SK-N-SH (cell line): Measurements from ENCODE around the gene TSPAN15. TPM values are rescaled to one million over a fixed set of nuclear protein-coding genes. Genes with fewer than 3 reads are reported as not detected.

Experiments used
- CTCF ChIA-PET: fragments of 300-600, 350-600 bp; formaldehyde crosslinking; extraction: SDS; loops from one replicate; lab custom pipeline; 2021; lab: Yijun Ruan, JAX
- POLR2A ChIA-PET: fragments of 350-600 bp; sonication (Branson Sonifier 250); formaldehyde crosslinking; extraction: SDS; loops from one replicate; lab custom pipeline; 2020; ENCODE audit warnings: antibody characterized with exemption, inconsistent platforms; lab: Yijun Ruan, JAX
- DNase-seq: peaks from one replicate; pipeline ENCODE4 v3.0.0; 2012
- H2AFZ ChIP-seq: fragments of 200-600 bp; sonication (generic); 2 replicates; pipeline ENCODE4 v1.8.1; 2016; ENCODE audit warnings: antibody characterized with exemption, mild to moderate bottlenecking, low read depth
- H3F3A ChIP-seq: fragments of 200-600 bp; sonication (generic); replicated peaks from 2 replicates; pipeline ENCODE3; 2016; ENCODE audit warnings: antibody characterized with exemption, mild to moderate bottlenecking; ENCODE audit not compliant: insufficient read depth
- H3K27ac ChIP-seq, 2 experiments: fragments of 200-500 bp in 1 of 2; fragments of 200-600 bp in 1 of 2; sonication (Bioruptor generic) in 1 of 2; sonication (generic), shearing (Covaris generic) in 1 of 2; 2 replicates each; pipeline versions ENCODE4 v1.5.1 to v1.6.1; 2014 to 2016; ENCODE audit warnings: low read depth in 2 of 2, inconsistent platforms in 1 of 2, low read length in 1 of 2, mild to moderate bottlenecking in 1 of 2, mixed read lengths in 1 of 2
- H3K27me3 ChIP-seq: fragments of 200-600 bp; sonication (generic), shearing (Covaris generic); 2 replicates; pipeline ENCODE4 v1.6.1; 2016; ENCODE audit warnings: mixed run types; ENCODE audit not compliant: insufficient read depth
- H3K36me3 ChIP-seq, 2 experiments: fragments of 200-500 bp in 1 of 2; fragments of 200-600 bp in 1 of 2; sonication (Bioruptor generic) in 1 of 2; sonication (generic) in 1 of 2; replicated peaks in 1 of 2; 2 replicates each; pipeline versions ENCODE3 to v1.5.1; 2014 to 2016; ENCODE audit warnings: low read length in 1 of 2, mild to moderate bottlenecking in 1 of 2; ENCODE audit not compliant: insufficient read depth in 2 of 2, control insufficient read depth in 1 of 2
- H3K4me1 ChIP-seq, 2 experiments: fragments of 200-500 bp in 1 of 2; fragments of 200-600 bp in 1 of 2; sonication (Bioruptor generic) in 1 of 2; sonication (generic), shearing (Covaris generic) in 1 of 2; 2 replicates each; pipeline versions ENCODE4 v1.5.1 to v1.6.1; 2014 to 2016; ENCODE audit warnings: low read depth in 1 of 2, low read length in 1 of 2, mixed run types in 1 of 2; ENCODE audit not compliant: insufficient read depth in 2 of 2, control insufficient read depth in 1 of 2
- H3K4me2 ChIP-seq: fragments of 200-600 bp; sonication (generic), shearing (Covaris generic); 2 replicates; pipeline ENCODE4 v1.6.1; 2017; ENCODE audit warnings: mixed run types
- H3K4me3 ChIP-seq, 2 experiments: fragments of 200-500 bp in 1 of 2; fragments of 200-600 bp in 1 of 2; sonication (Bioruptor generic) in 1 of 2; sonication (generic), shearing (Covaris generic) in 1 of 2; 2 replicates each; pipeline versions ENCODE4 v1.5.1 to v1.8.1; 2014 to 2016; ENCODE audit warnings: low read depth in 2 of 2, inconsistent platforms in 1 of 2, low read length in 1 of 2, mild to moderate bottlenecking in 1 of 2, mixed read lengths in 1 of 2, moderate library complexity in 1 of 2
- H3K79me2 ChIP-seq: fragments of 200-600 bp; sonication (generic); 2 replicates; pipeline ENCODE4 v1.8.1; 2017; ENCODE audit warnings: mild to moderate bottlenecking; ENCODE audit not compliant: insufficient read depth
- H3K9ac ChIP-seq: fragments of 200-600 bp; sonication (generic); 2 replicates; pipeline ENCODE4 v1.6.1; 2017; ENCODE audit warnings: mixed run types
- H3K9me2 ChIP-seq: fragments of 200-600 bp; sonication (generic); 2 replicates; pipeline ENCODE4 v1.6.1; 2017; ENCODE audit warnings: mixed run types
- H3K9me3 ChIP-seq: fragments of 200-600 bp; sonication (generic); 2 replicates; pipeline ENCODE4 v1.6.1; 2017; ENCODE audit warnings: mixed run types, mild to moderate bottlenecking, moderate library complexity
- H4K20me1 ChIP-seq: fragments of 200-600 bp; sonication (generic); 2 replicates; pipeline ENCODE4 v1.6.1; 2017; ENCODE audit warnings: mild to moderate bottlenecking, mixed run types; ENCODE audit not compliant: insufficient read depth
- EZH2phosphoT487 ChIP-seq: fragments of 200-600 bp; sonication (generic); IDR thresholded peaks from 2 replicates; pipeline ENCODE4 v1.6.1; 2017; ENCODE audit warnings: low read depth, mixed run types, mild to moderate bottlenecking, antibody characterized with exemption, moderate library complexity, borderline replicate concordance
- GABPA ChIP-seq: IDR thresholded peaks from 2 replicates; pipeline ENCODE4 v1.4.0; 2012; ENCODE audit warnings: low read depth, mild to moderate bottlenecking
- GATA2 ChIP-seq: sonication (generic); formaldehyde crosslinking; IDR thresholded peaks from 2 replicates; pipeline ENCODE4 v1.5.0; 2020; ENCODE audit warnings: mild to moderate bottlenecking, missing genetic modification reagents
- IRF3 ChIP-seq: fragments of 150-350 bp; IDR thresholded peaks from 2 replicates; pipeline ENCODE4 v1.6.1; 2016; ENCODE audit warnings: mild to moderate bottlenecking, low read depth, low read length
- JUND ChIP-seq: IDR thresholded peaks from 2 replicates; pipeline ENCODE4 v1.4.0; 2012
- NRF1 ChIP-seq: IDR thresholded peaks from 2 replicates; pipeline ENCODE4 v1.6.1; 2012; ENCODE audit warnings: low read depth, mild to moderate bottlenecking, low read length
- POLR2AphosphoS5 ChIP-seq: IDR thresholded peaks from 2 replicates; pipeline ENCODE4 v1.6.1; 2012; ENCODE audit warnings: low read depth, low read length
- USF2 ChIP-seq: fragments of 150-350 bp; IDR thresholded peaks from 2 replicates; pipeline ENCODE4 v1.6.1; 2017; ENCODE audit warnings: antibody characterized with exemption, low read length, low read depth, borderline replicate concordance
- YY1 ChIP-seq: IDR thresholded peaks from 2 replicates; pipeline ENCODE4 v1.4.0; 2012; ENCODE audit warnings: low read depth, mild to moderate bottlenecking
- whole genome bisulfite sequencing: methylation state at CpG from one replicate; pipeline ENCODE4 v1.1.6; 2017; ENCODE audit warnings: low lambda C conversion rate; 5-methylcytosine and 5-hydroxymethylcytosine counted together
- polyA plus RNA-seq, 3 experiments: library from polyadenylated mRNA; depleted of rRNA; stranded (reverse); fragments of >200 nt; gene quantifications; 2 replicates each; pipeline ENCODE4 v1.2.3, GENCODE V29; 2012

Gene TSPAN15
- polyA plus RNA-seq, 1 of the 3 experiments (the other 2 are of a cell fraction), result 8.5 TPM

DNA sequence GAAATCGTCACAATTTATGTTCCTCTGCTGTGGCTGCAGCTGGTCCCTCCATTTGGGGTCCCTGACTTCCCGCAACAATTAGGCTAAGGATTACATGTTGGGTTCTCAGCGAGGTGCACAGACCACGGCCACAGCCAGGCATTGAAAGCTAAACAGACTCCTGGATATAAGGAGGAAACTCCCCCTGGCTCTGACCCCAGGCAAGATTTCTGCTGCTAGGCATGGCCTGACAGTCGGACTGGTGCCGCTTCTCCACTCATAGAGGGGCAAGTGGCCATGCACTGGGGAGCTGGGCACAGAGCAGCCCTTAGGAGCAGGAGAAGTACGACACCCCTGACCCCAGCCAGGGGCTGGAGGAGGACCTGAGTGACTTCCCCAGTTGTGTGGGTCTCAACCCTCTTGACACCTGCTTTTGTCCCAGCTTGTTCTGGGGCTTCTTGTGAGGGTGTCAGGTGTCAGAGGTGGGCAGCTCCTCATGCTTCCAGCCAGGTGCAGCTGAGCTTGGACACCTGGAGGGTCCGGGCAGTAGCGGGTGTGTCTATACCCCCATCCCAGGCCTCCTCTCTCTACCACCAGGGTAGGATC is 38.3 kb downstream of the TSPAN15 start:
- POLR2A ChIA-PET, result no interaction called here
- no peak overlapping the region for H3K4me3 ChIP-seq
- no peak overlapping the region for H3K4me2 ChIP-seq
- no peak overlapping the region for H3K27ac ChIP-seq
- H3K9ac ChIP-seq, result no peak overlapping the region
- no peaks in the 10 kb centered on the region for H3K27me3 ChIP-seq
- TF ChIP-seq NRF1, result no peak
- H2AFZ ChIP-seq, result no peak overlapping the region
- H3K9me2 ChIP-seq, result no peaks in the 10 kb centered on the region
- no peaks in the 10 kb centered on the region for H3K79me2 ChIP-seq
- no peaks in the 10 kb centered on the region for H3K9me3 ChIP-seq
- no peaks in the 10 kb centered on the region for H3F3A ChIP-seq
- CTCF ChIA-PET, result interaction anchor here (0.6 to 2.0 kb wide), 4 partner anchors 11 to 92 kb away, joined by 3 to 6 read pairs (median 3); partner anchors contain the start of gene TSPAN15
- no peaks in the 10 kb centered on the region for H3K36me3 ChIP-seq
- H4K20me1 ChIP-seq, result no peaks in the 10 kb centered on the region
- peaks cover 0 to 35% of the 10 kb centered on the region in 2 experiments; a peak in 1 of 4 replicates for H3K4me1 ChIP-seq
- DNase-seq, result no peak
- WGBS, result 82% methylated on average over 9 of the region's 9 CpGs

GRCh38 chr10:69490876-69491275 is 39.6 kb downstream of the TSPAN15 start:
- no peaks in the 10 kb centered on the region for H3K9me3 ChIP-seq
- H3K79me2 ChIP-seq, result no peaks in the 10 kb centered on the region
- 79% methylated on average over 10 of the region's 10 CpGs for WGBS
- no peaks in the 10 kb centered on the region for H4K20me1 ChIP-seq
- H3F3A ChIP-seq, result no peaks in the 10 kb centered on the region
- H3K4me2 ChIP-seq, result no peak overlapping the region
- H3K4me1 ChIP-seq, result peaks cover 0 to 32% of the 10 kb centered on the region in 2 experiments; a peak in 1 of 4 replicates
- H3K27me3 ChIP-seq, result no peaks in the 10 kb centered on the region
- H3K9me2 ChIP-seq, result no peaks in the 10 kb centered on the region
- CTCF ChIA-PET, result interaction anchor here (1.2 to 2.3 kb wide), 3 partner anchors 14 to 83 kb away, joined by 3 to 10 read pairs (median 3); no protein-coding TSS in a partner anchor
- H3K4me3 ChIP-seq, result no peak overlapping the region
- POLR2A ChIA-PET, result no interaction called here
- DNase-seq, result no peak
- H3K27ac ChIP-seq, result no peak overlapping the region
- H2AFZ ChIP-seq, result no peak overlapping the region
- no peak overlapping the region for H3K9ac ChIP-seq
- TF ChIP-seq GABPA, result no peak
- no peak for TF ChIP-seq JUND
- TF ChIP-seq YY1, result no peak
- TF ChIP-seq IRF3, result no peak
- TF ChIP-seq USF2, result no peak
- no peak for TF ChIP-seq POLR2AphosphoS5
- no peak for TF ChIP-seq EZH2phosphoT487
- TF ChIP-seq NRF1, result no peak
- TF ChIP-seq GATA2, result no peak
- TF ChIP-seq, all 33 proteins: peak for 0
- H3K36me3 ChIP-seq, result no peaks in the 10 kb centered on the region
